Measurements from ENCODE around the gene PTPRN.

DNA sequence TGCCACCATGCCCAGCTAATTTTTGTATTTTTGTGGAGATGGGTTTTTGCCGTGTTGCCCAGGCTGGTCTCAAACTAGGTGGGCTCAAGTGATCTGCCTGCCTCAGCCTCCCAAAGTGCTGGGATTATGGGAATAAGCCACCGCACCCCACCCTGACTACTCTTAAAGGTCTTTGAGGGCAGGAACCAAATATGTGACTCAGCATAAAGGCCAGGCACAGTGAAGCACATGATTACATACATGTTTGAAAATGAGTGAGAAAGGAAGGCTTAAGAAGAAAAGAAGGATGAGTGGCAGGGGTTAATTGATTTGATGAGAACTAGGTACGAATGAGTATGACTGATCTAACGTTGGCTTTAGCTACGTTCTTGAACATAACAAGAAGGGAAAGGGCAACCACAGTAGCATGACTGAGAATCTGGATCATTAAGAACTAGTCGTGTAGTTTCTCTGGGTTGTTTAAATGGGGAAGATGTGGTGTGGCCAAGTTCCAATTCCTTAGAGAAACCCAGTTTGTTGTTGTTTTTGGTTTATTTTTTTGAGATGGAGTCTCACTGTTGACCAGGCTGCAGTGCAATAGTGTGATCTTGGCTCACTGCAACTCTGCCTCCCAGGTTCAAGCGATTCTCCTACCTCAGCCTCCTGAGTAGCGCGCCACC, 16.6 kb upstream of the PTPRN start:
- TF ChIP-seq CTCF (conservative IDR thresholded peaks at IDR 0.05; ENCODE audit: low read length) (no peak), EZH2phosphoT487 (IDR thresholded peaks at IDR 0.05; ENCODE audit: borderline replicate concordance) (no peak)
